Stomach (tissue), 9 donors: ENCODE results near the gene FASTKD3. TPM values are rescaled to one million over a fixed set of nuclear protein-coding genes. Genes with fewer than 3 reads are reported as not detected.

Experiments
- DNase-seq, 2 donors: peaks; one replicate each; pipeline versions ENCODE4 v3.0.0 to v3.0.0-alpha.2; 2013 to 2019
- H3K27ac ChIP-seq, 5 donors: fragments of 200-600 bp in 4 of 5; sonication (generic) in 4 of 5; one replicate each; pipeline ENCODE4 v1.5.1; 2013 to 2019; ENCODE audit warnings: mild to moderate bottlenecking in 1 of 5, moderate library complexity in 1 of 5
- H3K27me3 ChIP-seq, 3 donors: fragments of 200-600 bp; sonication (generic); one replicate each; pipeline ENCODE4 v1.5.1; 2017 to 2019; ENCODE audit warnings: mixed run types in 1 of 3
- H3K36me3 ChIP-seq, 4 donors: fragments of 200-600 bp; sonication (generic); 1 replicate in 3 of 4; 2 replicates in 1 of 4; pipeline ENCODE4 v1.5.1; 2016 to 2019
- H3K4me1 ChIP-seq, 4 donors: fragments of 200-600 bp; sonication (generic); one replicate each; pipeline ENCODE4 v1.5.1; 2016 to 2019
- H3K4me3 ChIP-seq, 4 donors: fragments of 200-600 bp; sonication (generic) in 3 of 4; one replicate each; pipeline ENCODE4 v1.5.1; 2016 to 2019; ENCODE audit warnings: mild to moderate bottlenecking in 1 of 4
- H3K9me3 ChIP-seq, 4 donors: fragments of 200-600 bp; sonication (generic); one replicate each; pipeline ENCODE4 v1.5.1; 2016 to 2019
- CTCF ChIP-seq, 7 experiments: fragments of 450-650 bp in 4 of 7; fragments of 200-600 bp in 3 of 7; sonication (generic) in 3 of 7; IDR thresholded peaks; one replicate each; pipeline ENCODE4 v1.5.1; 2016 to 2019; ENCODE audit warnings: antibody characterized with exemption in 7 of 7, control low read depth in 2 of 7, mild to moderate bottlenecking in 1 of 7
- EP300 ChIP-seq: sonication (generic); formaldehyde crosslinking; IDR thresholded peaks from one replicate; pipeline ENCODE4 v1.6.1; 2017; ENCODE audit warnings: antibody characterized with exemption
- POLR2A ChIP-seq, 4 donors: fragments of 450-650 bp; IDR thresholded peaks; one replicate each; pipeline ENCODE4 v1.6.1; 2016; ENCODE audit warnings: antibody characterized with exemption in 4 of 4, control low read depth in 2 of 4, mild to moderate bottlenecking in 1 of 4, moderate library complexity in 1 of 4
- POLR2AphosphoS5 ChIP-seq, 3 donors: sonication (generic); formaldehyde crosslinking; IDR thresholded peaks; one replicate each; pipeline ENCODE4 v1.6.1; 2016; ENCODE audit warnings: antibody characterized with exemption in 3 of 3
- WGBS, 5 donors: extraction: QIAGEN DNeasy Blood & Tissue Kit in 3 of 5; methylation state at CpG; one replicate each; pipeline versions ENCODE4 v1.1.5 to v1.1.7; 2013 to 2018; 5-methylcytosine and 5-hydroxymethylcytosine counted together
- intact Hi-C: fragments of 100-400 bp; cut with DNase I; formaldehyde crosslinking; loops from one replicate; pipeline ENCODE4 v1.15.1; 2023; ENCODE audit warnings: low total_unique reads
- polyA plus RNA-seq, 3 donors: library from polyadenylated mRNA; stranded (reverse); fragments of 200-250 nt; gene quantifications; one replicate each; pipeline ENCODE4 v1.2.3, GENCODE V29; 2013
- total RNA-seq, 5 donors: library from RNA; depleted of rRNA; stranded (reverse); fragments of >200 nt; gene quantifications; one replicate each; pipeline versions ENCODE4 v1.1.0 to v1.2.3, GENCODE V29; 2014 to 2016
- donor health status: healthy with polysubstance abuse.
- donor health status: Bipolar disorder and iron deficiency.
- donor health status: healthy.

Gene FASTKD3
- total and polyA plus RNA-seq, 8 donors, result 0.58 to 13.0 (median 9.9) TPM; not detected in 1

DNA sequence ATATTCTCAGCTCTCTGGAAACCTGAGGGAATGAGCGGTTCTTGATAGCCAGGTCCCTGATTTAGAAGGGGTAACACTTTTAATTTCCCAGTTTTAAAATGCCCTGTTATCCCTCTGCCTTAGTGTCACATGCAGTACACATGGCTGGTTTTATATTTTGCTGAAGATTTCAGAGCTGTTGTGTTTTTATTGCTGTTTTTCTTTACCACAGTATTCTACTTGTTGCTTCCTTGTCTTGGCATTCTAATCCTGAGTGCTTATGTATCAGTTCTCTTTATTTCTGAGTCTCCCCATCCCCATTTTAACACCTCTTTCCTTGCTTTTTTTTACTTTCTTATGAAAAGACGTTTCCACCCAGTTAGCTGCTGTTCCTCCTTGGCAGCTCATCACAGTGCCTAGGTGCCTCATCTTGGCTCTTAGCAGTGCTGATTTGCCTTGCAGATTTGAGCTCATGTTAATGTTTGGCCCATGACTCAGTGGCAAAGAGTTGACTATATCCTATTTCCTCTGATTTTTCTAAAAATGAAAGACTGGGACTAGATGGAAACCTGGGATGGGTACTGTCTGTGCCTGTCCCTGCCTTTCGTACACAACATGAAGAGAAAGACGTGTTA lies 3.8 kb upstream of the FASTKD3 start:
- WGBS, 5 donors, result 71 to 83% (median 78%) methylated on average over 4 of the region's 4 CpGs
- DNase-seq, result no peak
- Histone ChIP-seq H3K4me1 (peaks cover 11 to 52% (median 30%) of the 10 kb centered on the region in 4 donors), H3K36me3 (peaks cover 21 to 41% (median 30%) of the 10 kb centered on the region in 4 donors), H3K4me3 (no peak overlapping the region), H3K9me3 (no peaks in the 10 kb centered on the region), H3K27ac (no peak overlapping the region), H3K27me3 (no peaks in the 10 kb centered on the region)
- TF ChIP-seq EP300 (no peak), POLR2A (IDR thresholded peaks at IDR 0.05) (no peak), CTCF (IDR thresholded peaks at IDR 0.05) (no peak), POLR2AphosphoS5 (IDR thresholded peaks at IDR 0.05) (no peak)
- intact Hi-C loops, result no loop called here

DNA sequence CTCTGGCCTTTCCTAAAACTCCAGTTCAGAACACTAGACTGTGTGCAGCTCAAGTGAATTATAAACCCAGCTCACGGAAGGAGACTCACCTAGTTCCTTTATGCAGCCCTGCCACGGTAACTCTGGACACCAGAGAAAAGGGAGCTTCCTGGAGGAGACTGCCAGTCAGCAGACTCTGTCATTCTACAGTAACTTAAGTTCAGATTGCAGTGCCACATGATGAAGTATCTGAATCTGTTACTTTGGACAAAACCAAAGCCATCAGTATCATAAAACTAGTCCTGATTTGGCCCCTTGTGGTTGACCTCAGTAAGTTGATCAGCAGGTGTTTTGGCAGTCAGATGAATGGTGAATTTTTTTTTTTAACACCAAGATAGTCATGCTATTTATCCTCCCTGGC lies 2.8 kb upstream of the FASTKD3 start:
- TF ChIP-seq POLR2AphosphoS5 (IDR thresholded peaks at IDR 0.05), result no peak
- TF ChIP-seq POLR2A (IDR thresholded peaks at IDR 0.05), result no peak
- TF ChIP-seq CTCF (IDR thresholded peaks at IDR 0.05), result no peak
- no peak for TF ChIP-seq EP300
- no peak overlapping the region for H3K27ac ChIP-seq

GRCh38 chr5:7869474-7870136 lies 774 bp upstream of the FASTKD3 start:
- intact Hi-C loops, result loop anchor here (10.0 kb wide), 1 partner anchor 1245 kb away; no protein-coding TSS in a partner anchor
- TF ChIP-seq POLR2AphosphoS5 (IDR thresholded peaks at IDR 0.05) (no peak), POLR2A (IDR thresholded peaks at IDR 0.05) (no peak), CTCF (IDR thresholded peaks at IDR 0.05) (no peak), EP300 (no peak)
- WGBS, 5 donors, result 1 to 2% (median 1%) methylated on average over 13 to 41 of the region's 41 CpGs

More for the DNA sequence above, 2.8 kb upstream of the FASTKD3 start:
- Histone ChIP-seq H3K4me1 (peaks cover 11 to 56% (median 36%) of the 10 kb centered on the region in 4 donors), H3K36me3 (peaks cover 17 to 31% (median 23%) of the 10 kb centered on the region in 4 donors), H3K4me3 (no peak overlapping the region), H3K9me3 (no peaks in the 10 kb centered on the region), H3K27me3 (no peaks in the 10 kb centered on the region)
- 20 to 62% (median 42%) methylated on average over 2 of the region's 2 CpGs for WGBS, 5 donors
- no peak for DNase-seq
- intact Hi-C loops, result no loop called here

GRCh38 chr5:7868427-7868772 lies 431 bp downstream of the FASTKD3 start:
- 0 to 2% (median 0%) methylated on average over 8 of the region's 8 CpGs for WGBS, 5 donors
- Histone ChIP-seq H3K27me3 (no peaks in the 10 kb centered on the region), H3K4me1 (peaks cover 11 to 65% (median 42%) of the 10 kb centered on the region in 4 donors), H3K27ac (peak overlapping the region; percentile 86 to 95 (median 91)), H3K36me3 (peaks cover 3 to 26% (median 21%) of the 10 kb centered on the region in 4 donors), H3K9me3 (no peaks in the 10 kb centered on the region), H3K4me3 (peak overlapping the region; percentile 76 to 98 (median 93))
- no peak for TF ChIP-seq POLR2AphosphoS5 (IDR thresholded peaks at IDR 0.05)
- TF ChIP-seq POLR2A (IDR thresholded peaks at IDR 0.05), result no peak
- no peak for TF ChIP-seq CTCF (IDR thresholded peaks at IDR 0.05)
- intact Hi-C loops, result loop anchor here (10.0 kb wide), 1 partner anchor 1244 kb away; no protein-coding TSS in a partner anchor
- no peak for DNase-seq

More at GRCh38 chr5:7869474-7870136, 774 bp upstream of the FASTKD3 start:
- Histone ChIP-seq H3K4me3 (peak overlapping the region; percentile 76 to 98 (median 93)), H3K4me1 (peaks cover 11 to 65% (median 42%) of the 10 kb centered on the region in 4 donors), H3K27ac (peak overlapping the region; percentile 86 to 95 (median 91)), H3K27me3 (no peaks in the 10 kb centered on the region), H3K9me3 (no peaks in the 10 kb centered on the region), H3K36me3 (peaks cover 3 to 21% (median 15%) of the 10 kb centered on the region in 4 donors)
- DNase-seq, result peak; percentile 36 to 48
